Hematopoietic multipotent progenitor cell treated with erythropoietin and hydrocortisone succinate and interleukin-3 and kit ligand, for 15 days (in vitro differentiated cells): Measurements from ENCODE around the gene DENND2A.

Experiments
- DNase-seq: peaks from one replicate; pipeline ENCODE4 v3.0.0-alpha.2; 2015; ENCODE audit warnings: low spot score

The DENND2A gene

GRCh38 chr7:140619176-140619575 is 21.4 kb downstream of the DENND2A start:
- DNase-seq: no peak

- no peak for DNase-seq
These were observed 22.3 kb downstream of the DENND2A start for GRCh38 chr7:140618306-140618705.

- DNase-seq: no peak
These were observed 23.5 kb downstream of the DENND2A start for GRCh38 chr7:140617081-140617480.

GRCh38 chr7:140616328-140616727 is 24.3 kb downstream of the DENND2A start:
- DNase-seq: no peak

- no peak for DNase-seq
These were observed 29.0 kb downstream of the DENND2A start for GRCh38 chr7:140611641-140612040.

GRCh38 chr7:140610204-140611165 is 30.1 kb downstream of the DENND2A start:
- no peak for DNase-seq

GRCh38 chr7:140609646-140610045 is 31.0 kb downstream of the DENND2A start:
- no peak for DNase-seq

GRCh38 chr7:140607441-140607989 is 33.1 kb downstream of the DENND2A start:
- DNase-seq: no peak

- no peak for DNase-seq
These were observed 35.3 kb downstream of the DENND2A start for GRCh38 chr7:140605337-140605736.

GRCh38 chr7:140604760-140605159 is 35.9 kb downstream of the DENND2A start:
- no peak for DNase-seq

GRCh38 chr7:140604076-140604475 is 36.5 kb downstream of the DENND2A start:
- no peak for DNase-seq

- DNase-seq: no peak
These were observed 38.9 kb downstream of the DENND2A start for GRCh38 chr7:140601566-140602174.

GRCh38 chr7:140600341-140600740 is 40.3 kb downstream of the DENND2A start:
- no peak for DNase-seq

- no peak for DNase-seq
These were observed 43.1 kb downstream of the DENND2A start for GRCh38 chr7:140597428-140597949.

GRCh38 chr7:140596519-140597427 is 43.8 kb downstream of the DENND2A start:
- DNase-seq: no peak

GRCh38 chr7:140595468-140596092 is 45.0 kb downstream of the DENND2A start:
- DNase-seq: no peak

- DNase-seq: no peak
These were observed 46.4 kb downstream of the DENND2A start for GRCh38 chr7:140594131-140594691.

- no peak for DNase-seq
These were observed 47.0 kb downstream of the DENND2A start for GRCh38 chr7:140593672-140593982.

- DNase-seq: no peak
These were observed 47.5 kb downstream of the DENND2A start for GRCh38 chr7:140592964-140593671.

GRCh38 chr7:140591180-140591902 is 49.3 kb downstream of the DENND2A start:
- no peak for DNase-seq
